ENCODE results near the gene ITGB1.
"Not testable (repeated sequence)": the region's sequence is repeated elsewhere in the genome, so short reads cannot be mapped to it uniquely, and the experiment has no call there.

The ITGB1 gene

DNA sequence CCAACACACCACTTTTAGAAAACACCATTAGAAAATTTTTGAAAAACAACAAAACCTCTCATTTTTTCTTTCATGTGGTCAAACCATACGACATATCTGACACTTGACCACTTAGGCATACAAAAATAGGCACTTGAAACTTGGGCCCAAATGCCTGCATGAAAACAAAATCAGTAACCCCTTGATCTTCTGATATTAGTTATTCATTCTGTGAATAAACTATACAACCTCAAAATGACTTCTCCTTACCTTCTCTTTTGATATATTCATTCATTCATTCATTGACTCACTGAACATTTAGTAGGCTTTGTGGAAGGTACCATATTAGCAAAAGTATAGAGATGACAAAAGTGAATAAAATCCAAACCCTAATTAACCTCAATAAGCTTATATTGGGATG, 26.4 kb downstream of the ITGB1 start:
- DNase-seq = no peak

DNA sequence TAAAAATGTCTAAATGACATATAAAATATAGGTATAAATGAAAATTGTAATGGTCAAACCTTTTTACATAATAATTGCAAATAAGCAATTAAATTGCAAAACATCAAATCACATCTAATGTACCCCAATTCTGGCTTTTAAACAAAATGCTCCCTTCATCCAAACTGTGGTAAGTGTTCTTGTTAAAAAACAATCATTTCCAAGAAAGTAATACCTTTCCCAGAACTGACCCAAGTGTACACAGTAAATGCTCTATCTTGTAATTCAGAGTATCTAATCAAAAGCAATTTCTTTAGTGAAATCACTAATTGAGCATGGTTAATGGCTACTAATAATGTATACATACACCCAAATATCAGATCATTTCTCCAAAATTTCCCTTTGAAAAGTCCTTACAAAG, 28.0 kb downstream of the ITGB1 start:
- no peak for DNase-seq

GRCh38 chr10:32929634-32930033, 28.4 kb downstream of the ITGB1 start:
- no peak for DNase-seq

GRCh38 chr10:32927750-32928149, 30.3 kb downstream of the ITGB1 start:
- DNase-seq = no peak

DNA sequence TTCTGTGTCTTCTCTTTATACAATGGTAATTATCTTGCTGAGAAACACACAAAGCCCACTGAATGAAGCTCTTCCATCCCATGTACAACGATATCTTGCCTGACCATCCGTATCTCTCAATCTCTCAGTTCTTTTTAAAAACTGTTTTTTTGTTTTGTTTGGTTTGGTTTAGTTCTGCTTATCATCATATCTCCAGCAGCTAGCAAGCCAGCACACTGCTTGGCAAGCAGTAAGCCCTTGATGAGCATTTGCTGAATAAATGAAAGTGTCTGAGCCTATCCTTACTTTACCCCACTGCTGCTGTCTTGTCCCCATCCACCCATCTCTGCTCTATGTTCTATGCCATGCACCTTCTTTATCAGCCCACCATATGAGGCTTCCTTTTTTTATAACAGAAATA, 34.2 kb downstream of the ITGB1 start:
- no peak for DNase-seq

DNA sequence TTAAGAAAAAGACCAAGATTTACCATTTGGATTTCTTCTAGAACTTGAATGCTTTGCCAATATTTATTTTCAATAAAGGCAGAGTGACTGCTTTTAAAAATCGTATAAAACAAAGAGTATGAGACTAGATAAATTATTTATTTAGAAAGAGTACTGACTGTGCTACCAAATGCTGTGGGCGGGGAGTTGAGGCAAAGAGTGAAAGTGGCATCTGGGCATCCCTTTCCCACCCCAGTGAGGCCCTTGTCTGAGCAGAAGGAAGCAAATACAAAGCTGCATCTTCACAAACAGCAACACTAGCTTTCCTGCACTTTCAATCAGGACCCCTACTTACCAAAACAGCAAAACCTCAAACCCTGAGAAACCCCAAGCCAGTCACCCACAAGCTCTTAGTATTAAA, 34.9 kb downstream of the ITGB1 start:
- DNase-seq = no peak

DNA sequence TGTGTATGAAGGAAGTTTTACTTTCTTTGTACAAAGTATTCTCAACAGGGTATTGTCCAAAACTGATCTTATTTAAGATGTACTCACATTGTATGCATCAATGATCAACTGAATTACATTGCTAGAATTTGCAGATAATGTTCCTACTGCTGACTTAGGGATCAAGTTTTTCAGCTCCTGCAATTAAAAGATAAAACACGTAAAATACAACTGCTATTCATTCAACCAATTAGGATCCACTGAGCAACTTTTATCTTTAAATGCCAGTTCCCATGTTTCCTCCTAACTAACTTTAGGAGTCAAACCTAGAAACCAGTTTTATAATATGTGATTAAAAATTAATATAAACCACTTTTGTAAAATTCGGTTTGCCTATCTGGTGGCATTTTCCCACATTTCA, 35.9 kb downstream of the ITGB1 start:
- DNase-seq = no peak

DNA sequence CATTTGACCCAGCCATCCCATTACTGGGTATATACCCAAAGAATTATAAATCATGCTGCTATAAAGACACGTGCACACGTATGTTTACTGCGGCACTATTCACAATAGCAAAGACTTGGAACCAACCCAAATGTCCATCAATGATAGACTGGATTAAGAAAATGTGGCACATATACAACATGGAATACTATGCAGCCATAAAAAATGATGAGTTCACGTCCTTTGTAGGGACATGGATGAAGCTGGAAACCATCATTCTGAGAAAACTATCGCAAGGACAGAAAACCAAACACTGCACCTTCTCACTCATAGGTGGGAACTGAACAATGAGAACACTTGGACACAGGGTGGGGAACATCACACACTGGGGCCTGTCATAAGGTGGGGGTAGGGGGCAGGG, 40.2 kb downstream of the ITGB1 start:
- DNase-seq = not testable (repeated sequence)

- no peak for DNase-seq
These were observed 46.6 kb downstream of the ITGB1 start for GRCh38 chr10:32911285-32912016.

GRCh38 chr10:32909970-32910369, 48.1 kb downstream of the ITGB1 start:
- DNase-seq = not testable (repeated sequence)

GRCh38 chr10:32909456-32909855, 48.6 kb downstream of the ITGB1 start:
- no peak for DNase-seq

DNA sequence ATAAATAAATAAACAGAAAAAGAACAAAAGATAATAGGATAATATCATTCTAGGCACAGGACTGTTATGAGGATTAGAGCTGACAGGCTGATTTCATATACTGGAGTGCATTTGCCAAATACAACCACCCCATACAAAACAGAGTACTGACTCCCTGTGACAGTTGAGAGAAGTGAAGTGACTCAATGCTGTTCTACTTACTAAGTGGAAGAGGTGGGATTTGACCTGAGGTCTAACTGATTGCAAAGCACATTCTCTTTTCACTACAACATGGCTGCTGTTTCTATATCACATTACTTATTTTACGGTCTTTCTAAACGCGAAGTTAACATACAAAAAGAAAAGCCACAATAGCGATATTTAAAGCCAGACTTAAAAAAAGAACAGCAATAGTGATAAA, 51.4 kb downstream of the ITGB1 start:
- DNase-seq = no peak

DNA sequence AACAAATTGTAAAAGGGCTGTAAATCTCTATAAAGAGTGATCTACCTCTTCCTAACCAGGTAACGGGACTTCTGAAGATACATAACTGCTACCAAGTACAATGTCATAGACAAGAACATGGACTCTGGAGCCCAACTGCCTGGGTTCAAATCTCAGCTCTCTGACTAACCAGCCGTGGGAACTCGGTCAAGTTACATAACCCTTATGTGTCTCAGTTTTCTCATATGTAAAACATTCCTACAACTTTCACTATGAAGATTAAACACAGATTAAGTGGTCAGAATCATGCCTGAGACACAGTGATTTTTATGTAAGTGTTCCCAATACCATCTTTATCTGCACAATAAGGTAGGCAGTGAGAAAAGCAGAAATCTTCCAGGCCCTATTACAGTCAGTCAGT, 52.6 kb downstream of the ITGB1 start:
- no peak for DNase-seq

- no peak for DNase-seq
These were observed 56.2 kb downstream of the ITGB1 start for GRCh38 chr10:32901815-32902214.

DNA sequence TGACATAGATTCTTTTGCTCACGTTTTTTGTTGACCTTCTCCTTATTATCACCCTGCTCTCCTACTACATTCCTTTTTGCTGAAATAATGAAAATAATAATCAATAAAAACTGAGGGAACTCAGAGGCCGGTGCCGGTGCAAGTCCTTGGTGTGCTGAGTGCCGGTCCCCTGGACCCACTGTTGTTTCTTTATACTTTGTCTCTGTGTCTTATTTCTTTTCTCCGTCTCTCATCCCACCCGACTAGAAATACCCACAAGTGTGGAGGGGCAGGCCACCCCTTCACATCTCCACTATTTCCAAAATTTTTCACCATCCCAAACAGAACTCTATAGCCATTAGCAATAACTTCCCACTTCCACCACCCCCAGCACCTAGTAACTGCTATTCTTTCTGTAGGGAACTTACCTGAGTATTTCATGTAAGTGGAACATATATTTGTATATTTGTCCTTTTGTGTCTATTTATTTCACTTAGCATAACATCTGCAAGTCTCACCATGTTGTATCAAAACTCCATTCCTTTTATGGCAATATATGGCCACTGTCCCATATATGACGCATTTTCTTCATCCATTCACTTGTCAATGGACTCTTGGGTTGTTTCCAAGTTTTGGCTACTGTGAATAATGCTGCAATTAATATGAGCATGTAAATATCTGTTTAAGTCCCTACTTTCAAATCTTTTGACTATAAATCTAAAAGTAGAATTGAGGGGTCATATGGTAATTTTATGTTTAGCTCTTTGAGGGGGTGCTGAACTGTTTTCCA, 62.6 kb downstream of the ITGB1 start:
- not testable (repeated sequence) for DNase-seq

DNA sequence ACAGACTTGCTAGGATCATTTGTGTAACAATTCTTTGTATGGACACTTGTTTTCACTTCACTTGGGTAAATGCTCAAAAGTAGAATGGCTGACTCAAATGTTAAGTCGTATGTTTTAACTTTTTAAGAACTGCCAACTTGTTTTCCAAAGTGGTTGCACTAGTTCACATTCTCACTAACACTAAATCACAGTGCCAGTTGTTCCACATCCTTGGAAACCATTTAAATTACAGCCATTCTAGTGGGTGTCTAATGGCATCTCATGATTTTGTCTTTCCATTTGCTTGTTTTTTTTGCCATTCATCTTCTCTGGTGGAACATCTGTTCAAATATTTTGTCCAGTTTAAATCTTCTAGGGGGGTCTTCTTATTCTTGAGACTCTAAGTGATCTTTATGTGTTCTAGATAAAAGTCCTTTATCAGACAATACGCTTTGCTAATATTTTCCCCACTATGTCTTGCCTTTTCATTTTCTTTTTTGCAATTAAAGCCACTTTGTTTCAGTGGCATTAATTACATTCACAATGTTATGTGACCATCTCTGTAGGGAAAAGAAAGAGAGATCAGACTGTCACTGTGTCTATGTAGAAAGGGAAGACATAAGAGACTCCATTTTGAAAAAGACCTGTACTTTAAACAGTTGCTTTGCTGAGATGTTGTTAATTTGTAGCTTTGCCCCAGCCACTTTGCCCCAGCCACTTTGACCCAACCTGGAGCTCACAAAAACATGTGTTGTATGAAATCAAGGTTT, 63.9 kb downstream of the ITGB1 start:
- no peak for DNase-seq

DNA sequence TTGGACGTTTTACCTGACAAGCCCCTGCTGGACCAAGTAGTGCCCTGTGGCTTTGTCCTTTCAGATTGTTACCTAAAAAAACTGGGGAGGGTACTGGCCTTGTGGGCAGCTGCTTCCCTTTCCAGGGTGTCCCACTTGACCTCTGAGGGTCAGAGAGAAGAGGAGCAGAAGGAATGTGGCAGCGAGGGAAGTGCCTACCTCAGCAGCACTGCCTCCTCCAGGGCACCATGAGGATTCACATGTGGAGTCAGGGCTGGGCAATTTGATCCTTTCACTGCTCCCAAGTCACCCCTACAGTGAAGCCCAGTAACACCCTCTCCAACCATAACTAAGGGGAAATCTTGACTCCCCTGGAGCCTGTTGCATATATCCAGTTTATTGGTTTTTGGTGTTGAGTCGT, 64.6 kb downstream of the ITGB1 start:
- no peak for DNase-seq

DNA sequence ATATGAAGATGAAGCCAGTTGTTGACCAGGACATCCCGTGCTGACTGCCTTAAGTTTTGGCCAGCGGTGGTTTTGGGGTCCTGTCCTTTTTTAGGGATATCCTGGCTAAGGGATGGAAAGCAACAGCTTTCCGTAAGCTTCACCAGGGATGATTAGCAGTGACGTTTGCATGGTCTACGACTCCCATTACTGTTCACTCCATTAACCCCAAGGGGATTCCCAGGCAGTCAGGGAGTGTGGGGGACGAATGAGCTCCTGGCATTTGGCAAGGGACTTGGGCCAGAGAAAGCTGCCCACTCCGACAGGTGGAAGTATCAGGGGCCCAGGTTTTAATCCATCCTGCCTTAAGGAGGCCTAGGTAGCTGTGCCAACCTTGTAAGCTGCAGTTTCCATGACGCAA, 66.8 kb downstream of the ITGB1 start:
- DNase-seq = no peak

DNA sequence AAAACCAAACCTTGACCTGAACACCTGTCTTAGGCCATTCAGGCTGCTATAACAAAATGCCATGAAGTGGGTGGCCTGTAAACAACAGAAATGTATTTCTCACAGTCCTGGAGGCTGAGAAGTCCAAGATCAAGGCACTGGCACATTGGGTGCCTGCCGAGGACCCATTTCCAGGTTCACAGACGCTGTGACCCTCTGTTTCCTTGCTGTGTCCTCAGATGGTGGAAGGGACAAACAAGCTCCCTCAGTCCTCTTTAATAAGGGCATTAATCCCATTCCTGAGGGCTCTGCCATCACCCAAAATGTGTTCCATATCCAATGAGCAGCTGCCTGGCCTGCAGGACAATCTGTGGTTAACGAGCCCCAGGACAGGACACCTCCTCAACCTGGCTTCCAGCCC, 67.6 kb downstream of the ITGB1 start:
- no peak for DNase-seq

DNA sequence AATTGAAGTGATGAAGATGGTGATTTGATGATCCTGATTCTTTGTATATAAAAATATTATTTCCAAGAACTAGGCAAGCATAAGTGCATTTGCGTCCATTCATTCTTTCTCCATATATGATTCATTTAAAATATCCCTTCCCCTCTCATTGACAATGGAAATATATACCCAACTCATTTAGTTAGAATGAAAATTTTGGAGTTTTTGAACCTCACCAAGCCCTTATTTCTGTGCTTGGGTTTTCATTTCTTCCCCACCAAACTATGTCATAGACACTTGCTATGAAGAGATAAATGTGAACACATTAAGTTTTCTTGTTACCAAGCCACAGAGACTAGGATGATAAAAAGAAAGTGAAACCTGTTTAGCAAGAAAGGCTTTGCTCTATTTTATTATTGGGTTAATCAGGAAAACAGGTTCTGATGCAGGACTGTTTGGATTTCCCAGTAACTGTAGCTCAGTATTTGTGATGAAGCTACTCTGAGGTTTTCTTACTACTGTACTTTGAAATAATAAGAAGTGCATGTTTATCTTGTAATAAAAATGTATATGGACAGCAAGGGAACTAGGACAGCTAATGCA, 68.3 kb downstream of the ITGB1 start:
- DNase-seq = no peak

- no peak for DNase-seq
These were observed 69.7 kb downstream of the ITGB1 start for GRCh38 chr10:32888161-32888927.

- no peak for DNase-seq
These were observed 70.5 kb downstream of the ITGB1 start for GRCh38 chr10:32887481-32887880.

DNA sequence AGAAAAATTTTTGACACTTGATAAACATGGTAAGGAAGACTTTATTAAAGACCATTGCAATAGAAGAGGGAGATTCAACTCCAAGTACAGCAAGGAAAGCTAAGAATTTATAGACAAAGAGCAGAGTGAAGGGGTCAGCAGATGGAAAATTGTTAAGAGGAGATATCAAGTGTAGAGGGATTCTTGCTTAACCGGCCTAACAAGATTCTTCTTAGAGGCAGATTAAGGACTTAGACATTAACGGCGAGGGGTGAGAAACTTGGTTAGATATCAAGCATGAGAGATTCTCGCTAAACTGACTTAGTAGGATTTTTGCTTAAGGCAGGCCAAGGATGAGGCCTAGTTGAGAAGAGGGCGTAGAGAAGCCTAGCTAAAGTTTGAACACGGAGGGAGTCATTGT, 76.0 kb downstream of the ITGB1 start:
- DNase-seq = no peak
